Hypothalamus (tissue), 51 donors: ENCODE measurements around the gene R3HDM2.
A peak's percentile ranks its signal among the peaks of the same experiment; 100 is the strongest.

Experiments
- DNase-seq, 51 donors: peaks; one replicate each; lab custom pipeline; 2025; lab: John Stamatoyannopoulos, UW

The R3HDM2 gene

GRCh38 chr12:57467915-57468314 is 37.1 kb upstream of the R3HDM2 start:
- no peak for DNase-seq

- DNase-seq: no peak
Measured at GRCh38 chr12:57467212-57467874, 36.5 kb upstream of the R3HDM2 start.

- DNase-seq: no peak
Measured at GRCh38 chr12:57465747-57466505, 35.1 kb upstream of the R3HDM2 start.

GRCh38 chr12:57465030-57465746 is 34.3 kb upstream of the R3HDM2 start:
- no peak for DNase-seq

- DNase-seq: no peak
Measured at GRCh38 chr12:57464569-57464968, 33.7 kb upstream of the R3HDM2 start.

- peak in 1 of 51 donors; percentile 5 for DNase-seq
Measured at GRCh38 chr12:57462912-57463253, 32.0 kb upstream of the R3HDM2 start.

- peak in 49 of 51 donors; percentile 14 to 84 (median 60) for DNase-seq
Measured at GRCh38 chr12:57462251-57462911, 31.5 kb upstream of the R3HDM2 start.

- DNase-seq: peak in 2 of 51 donors; percentile 17 to 41
Measured at GRCh38 chr12:57461917-57462250, 31.0 kb upstream of the R3HDM2 start.

- DNase-seq: peak in 30 of 51 donors; percentile 10 to 75 (median 44)
Measured at GRCh38 chr12:57461276-57461916, 30.6 kb upstream of the R3HDM2 start.

GRCh38 chr12:57460841-57461275 is 30.0 kb upstream of the R3HDM2 start:
- DNase-seq: peak in 5 of 51 donors; percentile 20 to 53 (median 32)

- DNase-seq: no peak
Measured at GRCh38 chr12:57460468-57460784, 29.6 kb upstream of the R3HDM2 start.

- DNase-seq: peak in 9 of 51 donors; percentile 23 to 75 (median 65)
Measured at GRCh38 chr12:57459750-57460467, 29.1 kb upstream of the R3HDM2 start, which contains the start of gene GLI1. GLI1 (plus strand) TSS chr12:57459785; CDS start chr12:57463692, 3,907 bp downstream.

- peak; percentile 53 to 92 (median 83) for DNase-seq
Measured at GRCh38 chr12:57459055-57459749, 28.4 kb upstream of the R3HDM2 start.

GRCh38 chr12:57458665-57459054 is 27.8 kb upstream of the R3HDM2 start:
- no peak for DNase-seq

GRCh38 chr12:57456737-57457490 is 26.1 kb upstream of the R3HDM2 start:
- DNase-seq: no peak

GRCh38 chr12:57456145-57456700 is 25.4 kb upstream of the R3HDM2 start:
- DNase-seq: peak in 2 of 51 donors; percentile 6 to 23

- DNase-seq: no peak
Measured at GRCh38 chr12:57455374-57456144, 24.7 kb upstream of the R3HDM2 start.
